CD14-positive monocyte (primary cell): Measurements from ENCODE around the gene STK4. TPM values are rescaled to one million over a fixed set of nuclear protein-coding genes. Genes with fewer than 3 reads are reported as not detected.

Experiments
- DNase-seq, 3 donors: peaks; one replicate each; pipeline ENCODE4 v3.0.0-alpha.2; 2011 to 2022
- H2AFZ ChIP-seq: 2 replicates; pipeline ENCODE4 v1.6.0; 2012; ENCODE audit warnings: mild to moderate bottlenecking, low read depth, low read length, inconsistent platforms; ENCODE audit not compliant: insufficient read depth, poor library complexity, severe bottlenecking
- H3K27ac ChIP-seq, 2 donors: 1 replicate in 1 of 2; 2 replicates in 1 of 2; pipeline ENCODE4 v1.5.1; 2012 to 2013; ENCODE audit warnings: low read length in 2 of 2, control low read depth in 1 of 2, inconsistent platforms in 1 of 2, low read depth in 1 of 2, mild to moderate bottlenecking in 1 of 2
- H3K27me3 ChIP-seq, 2 donors: one replicate each; pipeline versions ENCODE4 v1.6.0 to v1.6.1; 2011 to 2013; ENCODE audit warnings: low read length in 2 of 2; ENCODE audit not compliant: control insufficient read depth in 2 of 2, insufficient read depth in 2 of 2
- H3K36me3 ChIP-seq, 2 donors: replicated peaks in 1 of 2; 1 replicate in 1 of 2; 2 replicates in 1 of 2; pipeline versions ENCODE4 v1.5.1 to v1.6.1; 2012 to 2013; ENCODE audit warnings: low read length in 2 of 2, control low read depth in 1 of 2, inconsistent platforms in 1 of 2, mild to moderate bottlenecking in 1 of 2; ENCODE audit not compliant: insufficient read depth in 2 of 2, control insufficient read depth in 1 of 2
- H3K4me1 ChIP-seq, 2 donors: 1 replicate in 1 of 2; 2 replicates in 1 of 2; pipeline versions ENCODE4 v1.5.1 to v1.6.1; 2012 to 2013; ENCODE audit warnings: low read length in 2 of 2, control low read depth in 1 of 2, inconsistent platforms in 1 of 2, mild to moderate bottlenecking in 1 of 2, moderate library complexity in 1 of 2; ENCODE audit not compliant: insufficient read depth in 2 of 2, control insufficient read depth in 1 of 2
- H3K4me2 ChIP-seq: replicated peaks from 2 replicates; pipeline ENCODE3; 2012; ENCODE audit warnings: low read length, moderate library complexity, mild to moderate bottlenecking; ENCODE audit not compliant: poor library complexity, severe bottlenecking; ENCODE audit errors: extremely low read depth
- H3K4me3 ChIP-seq, 3 experiments: fragments of 200-600 bp in 1 of 3; sonication (generic) in 1 of 3; replicated peaks in 1 of 3; 1 replicate in 2 of 3; 2 replicates in 1 of 3; pipeline ENCODE4 v1.5.1; 2011 to 2013; ENCODE audit warnings: low read length in 3 of 3, mild to moderate bottlenecking in 3 of 3, control low read depth in 2 of 3, low read depth in 2 of 3, inconsistent platforms in 1 of 3, moderate library complexity in 1 of 3
- H3K79me2 ChIP-seq: 2 replicates; pipeline ENCODE4 v1.6.0; 2012; ENCODE audit warnings: mild to moderate bottlenecking, control low read depth, inconsistent platforms, low read length, moderate library complexity; ENCODE audit not compliant: insufficient read depth
- H3K9ac ChIP-seq: 2 replicates; pipeline ENCODE4 v1.6.0; 2017; ENCODE audit warnings: low read length, mild to moderate bottlenecking; ENCODE audit not compliant: insufficient read depth, poor library complexity, severe bottlenecking
- H3K9me3 ChIP-seq, 2 donors: replicated peaks in 1 of 2; 1 replicate in 1 of 2; 2 replicates in 1 of 2; pipeline versions ENCODE4 v1.5.1 to v1.6.1; 2012 to 2013; ENCODE audit warnings: low read length in 2 of 2, control low read depth in 1 of 2; ENCODE audit not compliant: control insufficient read depth in 1 of 2, insufficient read depth in 1 of 2
- H4K20me1 ChIP-seq: 2 replicates; pipeline ENCODE4 v1.6.0; 2012; ENCODE audit warnings: mild to moderate bottlenecking, low read length, control low read depth, moderate library complexity; ENCODE audit not compliant: insufficient read depth
- H3K27ac Mint-ChIP-seq, 7 donors: one replicate each; pipeline ENCODE4 v1.8.0; 2020; ENCODE audit warnings: mild to moderate bottlenecking in 7 of 7, mixed read lengths in 7 of 7, moderate library complexity in 6 of 7, inconsistent platforms in 2 of 7
- H3K27me3 Mint-ChIP-seq, 3 donors: one replicate each; pipeline ENCODE4 v1.8.0; 2021 to 2022; ENCODE audit warnings: low read depth in 3 of 3, mild to moderate bottlenecking in 3 of 3, mixed read lengths in 3 of 3, moderate library complexity in 3 of 3, inconsistent platforms in 1 of 3
- H3K36me3 Mint-ChIP-seq, 2 donors: one replicate each; pipeline ENCODE4 v1.8.0; 2020; ENCODE audit warnings: mixed read lengths in 2 of 2, inconsistent platforms in 1 of 2, mild to moderate bottlenecking in 1 of 2
- H3K4me1 Mint-ChIP-seq: one replicate; pipeline ENCODE4 v1.8.0; 2020; ENCODE audit warnings: mild to moderate bottlenecking, mixed read lengths
- H3K4me3 Mint-ChIP-seq, 2 donors: one replicate each; pipeline ENCODE4 v1.8.0; 2020; ENCODE audit warnings: mild to moderate bottlenecking in 2 of 2, mixed read lengths in 2 of 2, moderate library complexity in 1 of 2
- H3K9me3 Mint-ChIP-seq, 7 donors: one replicate each; pipeline ENCODE4 v1.8.0; 2020 to 2022; ENCODE audit warnings: mixed read lengths in 7 of 7, mild to moderate bottlenecking in 6 of 7, moderate library complexity in 6 of 7, inconsistent platforms in 2 of 7
- WGBS: methylation state at CpG from one replicate; pipeline ENCODE4 v1.1.5; 2013; ENCODE audit warnings: missing lambda C conversion rate; ENCODE audit not compliant: insufficient coverage; 5-methylcytosine and 5-hydroxymethylcytosine counted together
- intact Hi-C, 2 donors: fragments of 100-400 bp; cut with micrococcal nuclease; formaldehyde crosslinking; loops; one replicate each; pipeline versions ENCODE4 v1.15.0 to v1.15.1; 2023
- polyA plus RNA-seq, 3 donors: library from polyadenylated mRNA; depleted of rRNA in 1 of 3; unstranded in 2 of 3; stranded (reverse) in 1 of 3; fragments of 300-500 nt in 2 of 3; fragments of >200 nt in 1 of 3; fragmentation: Illumina TruSeq in 2 of 3; gene quantifications; 1 replicate in 2 of 3; 2 replicates in 1 of 3; pipeline ENCODE4 v1.2.3, GENCODE V29; 2012 to 2021
- TF ChIP-seq, protein P1 (sequence below): fragments of 200-600 bp; IDR thresholded peaks from one replicate; pipeline ENCODE4 v1.8.0; 2022; ENCODE audit warnings: antibody characterized with exemption, mild to moderate bottlenecking

STK4 gene
- polyA plus RNA-seq, 3 donors: 53.0 to 123 (median 69.9) TPM

DNA sequence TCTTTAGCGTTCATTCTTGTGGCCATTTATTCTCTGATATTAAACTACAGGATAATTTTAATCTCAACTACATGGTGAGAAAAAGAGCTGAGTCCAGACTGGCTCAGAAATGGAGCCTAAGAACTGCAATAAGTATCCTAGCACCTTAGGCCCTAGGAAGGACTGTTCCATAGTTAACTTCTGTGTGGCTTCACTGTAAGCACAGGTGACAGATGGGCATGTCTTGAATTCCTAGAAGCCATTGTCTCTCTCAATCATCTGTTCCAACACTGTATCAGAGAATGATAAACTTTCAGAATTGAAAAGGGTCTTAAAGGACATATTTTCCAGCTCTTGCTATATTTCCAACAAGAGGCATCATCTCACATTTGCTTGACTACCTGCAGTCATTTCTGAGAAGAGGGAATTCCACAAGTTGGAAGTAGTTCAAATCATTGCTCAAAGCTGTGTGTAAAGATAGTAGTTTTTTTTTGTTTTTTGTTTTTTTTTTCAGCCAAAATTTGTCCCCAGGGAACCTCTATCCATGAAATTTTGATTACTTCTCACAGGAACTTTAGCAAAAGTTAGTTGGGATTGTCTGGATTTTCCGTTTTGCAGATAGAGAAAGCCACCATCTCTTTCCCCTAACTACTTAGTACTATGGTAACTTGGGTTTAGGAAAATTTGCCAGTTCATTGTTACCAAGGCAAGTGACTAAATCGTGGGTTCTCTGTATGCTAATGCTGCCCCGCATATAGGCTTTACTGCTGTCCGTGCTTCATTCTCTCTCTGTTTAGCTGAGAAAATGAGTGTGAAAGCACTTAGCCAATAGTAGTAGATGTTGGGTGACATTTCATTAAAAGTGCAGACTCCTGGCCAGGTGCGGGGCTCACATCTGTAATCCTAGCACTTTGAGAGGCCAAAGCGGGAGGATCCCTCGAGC lies 87.4 kb downstream of the STK4 start:
- Mint-ChIP-seq H3K9me3 (no peaks in the 10 kb centered on the region), H3K27me3 (no peaks in the 10 kb centered on the region), H3K4me3 (no peak overlapping the region), H3K36me3 (peaks cover 71 to 82% of the 10 kb centered on the region in 2 donors), H3K4me1 (peaks cover 19% of the 10 kb centered on the region), H3K27ac (peak overlapping the region in 1 of 7 donors; percentile 57)
- Histone ChIP-seq H3K4me1 (no peaks in the 10 kb centered on the region), H2AFZ (no peak overlapping the region), H3K4me3 (no peak overlapping the region), H3K27me3 (no peaks in the 10 kb centered on the region), H3K9ac (no peak overlapping the region), H3K36me3 (peaks cover 62 to 91% of the 10 kb centered on the region in 2 donors), H3K27ac (peak overlapping the region in 1 of 2 donors; percentile 32), H3K79me2 (peaks cover 56% of the 10 kb centered on the region), H4K20me1 (peaks cover 100% of the 10 kb centered on the region), H3K9me3 (no peaks in the 10 kb centered on the region), H3K4me2 (no peak overlapping the region)
- intact Hi-C loops: no loop called here
- TF ChIP-seq, protein P1, sequence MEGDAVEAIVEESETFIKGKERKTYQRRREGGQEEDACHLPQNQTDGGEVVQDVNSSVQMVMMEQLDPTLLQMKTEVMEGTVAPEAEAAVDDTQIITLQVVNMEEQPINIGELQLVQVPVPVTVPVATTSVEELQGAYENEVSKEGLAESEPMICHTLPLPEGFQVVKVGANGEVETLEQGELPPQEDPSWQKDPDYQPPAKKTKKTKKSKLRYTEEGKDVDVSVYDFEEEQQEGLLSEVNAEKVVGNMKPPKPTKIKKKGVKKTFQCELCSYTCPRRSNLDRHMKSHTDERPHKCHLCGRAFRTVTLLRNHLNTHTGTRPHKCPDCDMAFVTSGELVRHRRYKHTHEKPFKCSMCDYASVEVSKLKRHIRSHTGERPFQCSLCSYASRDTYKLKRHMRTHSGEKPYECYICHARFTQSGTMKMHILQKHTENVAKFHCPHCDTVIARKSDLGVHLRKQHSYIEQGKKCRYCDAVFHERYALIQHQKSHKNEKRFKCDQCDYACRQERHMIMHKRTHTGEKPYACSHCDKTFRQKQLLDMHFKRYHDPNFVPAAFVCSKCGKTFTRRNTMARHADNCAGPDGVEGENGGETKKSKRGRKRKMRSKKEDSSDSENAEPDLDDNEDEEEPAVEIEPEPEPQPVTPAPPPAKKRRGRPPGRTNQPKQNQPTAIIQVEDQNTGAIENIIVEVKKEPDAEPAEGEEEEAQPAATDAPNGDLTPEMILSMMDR: no peak
- no peak for DNase-seq
- 79% methylated on average over 6 of the region's 8 CpGs for WGBS

DNA sequence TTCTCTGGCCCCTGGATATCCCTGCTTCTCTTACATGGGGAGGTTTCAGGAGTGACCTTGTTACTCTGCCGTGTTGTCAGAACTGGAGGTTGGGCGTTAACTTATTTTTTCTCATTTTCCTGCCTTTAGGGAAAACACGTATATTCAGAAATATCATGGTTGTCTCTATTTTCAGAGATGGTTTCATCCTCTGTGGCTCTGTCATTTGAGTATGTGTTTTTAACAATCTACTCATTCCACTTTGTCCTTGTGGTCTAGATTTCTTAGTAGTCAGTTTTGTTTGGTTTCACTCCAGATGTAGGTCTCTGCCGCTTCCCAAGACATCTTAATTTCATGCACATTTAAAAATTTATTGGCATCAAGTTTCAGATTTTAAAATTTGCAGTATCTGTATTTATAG lies 88.7 kb downstream of the STK4 start:
- Histone ChIP-seq H3K9ac (no peak overlapping the region), H3K4me2 (no peak overlapping the region), H3K4me3 (no peak overlapping the region), H2AFZ (no peak overlapping the region), H3K9me3 (no peaks in the 10 kb centered on the region), H4K20me1 (peaks cover 100% of the 10 kb centered on the region), H3K4me1 (no peaks in the 10 kb centered on the region), H3K79me2 (peaks cover 52% of the 10 kb centered on the region), H3K27ac (no peak overlapping the region), H3K27me3 (no peaks in the 10 kb centered on the region), H3K36me3 (peaks cover 61 to 89% of the 10 kb centered on the region in 2 donors)
- H3K4me3 Mint-ChIP-seq: no peak overlapping the region
- intact Hi-C loops: no loop called here
- DNase-seq: no peak
- H3K27me3 Mint-ChIP-seq: no peaks in the 10 kb centered on the region
- H3K27ac Mint-ChIP-seq: peak overlapping the region in 2 of 7 donors; percentile 6 to 48
- H3K36me3 Mint-ChIP-seq: peaks cover 71 to 80% of the 10 kb centered on the region in 2 donors
- no CpG with 5 or more reads among the region's 4 CpGs for WGBS
- no peaks in the 10 kb centered on the region for H3K9me3 Mint-ChIP-seq
- TF ChIP-seq, protein P1: no peak
- peaks cover 12% of the 10 kb centered on the region for H3K4me1 Mint-ChIP-seq
